GM18511 (cell line): ENCODE data around the gene OR2A12.
"Not testable (repeated sequence)": the region's sequence is repeated elsewhere in the genome, so short reads cannot be mapped to it uniquely, and the experiment has no call there.

Source experiments
- ATAC-seq: cut with Tn5 transposase; IDR thresholded peaks from one replicate; pipeline ENCODE4 v1.9.1; 2021; ENCODE audit warnings: mild to moderate bottlenecking, moderate library complexity; ENCODE audit not compliant: unreplicated experiment

OR2A12 gene, protein sequence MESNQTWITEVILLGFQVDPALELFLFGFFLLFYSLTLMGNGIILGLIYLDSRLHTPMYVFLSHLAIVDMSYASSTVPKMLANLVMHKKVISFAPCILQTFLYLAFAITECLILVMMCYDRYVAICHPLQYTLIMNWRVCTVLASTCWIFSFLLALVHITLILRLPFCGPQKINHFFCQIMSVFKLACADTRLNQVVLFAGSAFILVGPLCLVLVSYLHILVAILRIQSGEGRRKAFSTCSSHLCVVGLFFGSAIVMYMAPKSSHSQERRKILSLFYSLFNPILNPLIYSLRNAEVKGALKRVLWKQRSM

GRCh38 chr7:144085978-144086377, at the start of gene OR2A12:
OR2A12 (plus strand) TSS chr7:144086278; CDS start chr7:144095108, 8,830 bp downstream.
- ATAC-seq, result no peak

GRCh38 chr7:144036302-144036885, 49.7 kb upstream of the OR2A12 start:
- ATAC-seq, result no peak

DNA sequence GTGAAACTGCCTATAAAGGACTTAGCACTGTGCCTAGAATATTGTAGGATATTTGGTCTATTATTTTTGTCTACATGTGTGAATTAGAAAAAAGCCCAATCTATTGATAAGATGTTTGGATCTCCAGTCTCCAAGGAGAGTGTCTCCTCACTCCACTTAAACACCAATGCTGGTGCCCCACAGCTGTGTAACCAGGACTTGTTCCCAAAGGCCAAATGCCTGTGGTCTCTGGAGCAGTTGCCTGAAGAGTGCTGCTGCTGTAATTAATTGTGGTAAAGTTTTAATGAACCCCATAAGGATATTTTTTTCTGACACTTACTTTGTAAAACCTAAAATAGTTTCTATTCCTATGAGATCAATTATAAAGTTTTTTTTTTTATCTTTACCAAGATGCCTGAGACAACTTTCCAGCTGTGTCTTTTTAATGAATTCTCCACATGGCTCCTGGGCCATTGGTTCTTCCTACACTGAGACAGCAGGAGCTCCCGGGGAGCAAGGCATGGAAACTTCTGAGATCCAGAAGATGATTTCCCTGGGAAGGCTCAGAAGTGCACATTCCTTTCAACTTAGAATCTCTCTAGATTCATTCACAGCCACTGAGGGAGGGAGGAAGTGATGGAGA, 48.6 kb upstream of the OR2A12 start:
- no peak for ATAC-seq

- no peak for ATAC-seq
Measured at GRCh38 chr7:144038887-144039286, 47.2 kb upstream of the OR2A12 start.

GRCh38 chr7:144048648-144049047, 37.4 kb upstream of the OR2A12 start, which contains the start of gene OR2A5:
OR2A5 (plus strand) TSS chr7:144048948; CDS start chr7:144050402, 1,454 bp downstream.
- no peak for ATAC-seq

DNA sequence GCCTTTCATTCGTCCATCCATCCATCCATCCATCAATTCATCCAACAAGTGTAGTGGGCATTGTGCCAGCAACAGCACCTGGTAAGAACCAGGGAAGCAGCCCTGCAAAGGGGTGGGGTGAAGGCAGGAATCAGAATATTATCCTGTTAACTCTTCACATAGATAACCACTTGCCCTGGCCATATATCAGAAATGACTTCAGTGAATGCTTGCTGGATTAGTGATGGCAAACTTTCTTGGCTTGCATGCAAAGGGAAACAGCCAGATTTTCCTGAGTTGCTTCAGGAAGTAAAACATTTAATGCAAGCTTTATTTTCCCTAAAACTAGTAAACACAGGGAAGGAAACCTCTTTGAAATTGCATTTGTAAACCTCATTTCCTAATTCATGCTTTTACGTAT, 36.6 kb upstream of the OR2A12 start:
- no peak for ATAC-seq

- no peak for ATAC-seq
Measured at GRCh38 chr7:144050093-144050492, 36.0 kb upstream of the OR2A12 start.

DNA sequence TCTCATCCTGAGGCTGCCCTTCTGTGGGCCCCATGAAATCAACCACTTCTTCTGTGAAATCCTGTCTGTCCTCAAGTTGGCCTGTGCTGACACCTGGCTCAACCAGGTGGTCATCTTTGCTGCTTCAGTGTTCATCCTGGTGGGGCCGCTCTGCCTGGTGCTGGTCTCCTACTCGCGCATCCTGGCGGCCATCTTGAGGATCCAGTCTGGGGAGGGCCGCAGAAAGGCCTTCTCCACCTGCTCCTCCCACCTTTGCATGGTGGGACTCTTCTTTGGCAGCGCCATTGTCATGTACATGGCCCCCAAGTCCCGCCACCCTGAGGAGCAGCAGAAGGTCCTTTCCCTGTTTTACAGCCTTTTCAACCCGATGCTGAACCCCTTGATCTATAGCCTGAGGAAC, 35.2 kb upstream of the OR2A12 start:
- ATAC-seq, result not testable (repeated sequence)

DNA sequence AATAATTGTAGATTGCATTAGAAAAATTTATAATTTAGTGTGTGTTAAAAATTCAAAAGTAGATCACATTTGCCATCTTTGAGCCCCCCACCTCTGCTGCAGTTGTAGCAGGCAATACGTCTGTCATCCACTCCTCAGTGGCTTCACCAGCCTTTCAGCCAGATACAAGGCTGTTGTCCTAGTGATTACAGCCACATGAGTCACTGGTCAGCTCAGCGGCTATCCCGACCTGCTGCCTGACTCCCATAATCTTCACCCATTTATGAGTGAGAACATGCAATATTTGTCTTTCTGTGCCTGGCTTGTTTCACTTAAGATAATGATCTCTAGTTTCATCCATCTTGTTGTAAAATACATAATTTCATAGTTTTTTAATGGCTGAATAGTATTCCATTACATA, 28.1 kb upstream of the OR2A12 start:
- ATAC-seq, result no peak

DNA sequence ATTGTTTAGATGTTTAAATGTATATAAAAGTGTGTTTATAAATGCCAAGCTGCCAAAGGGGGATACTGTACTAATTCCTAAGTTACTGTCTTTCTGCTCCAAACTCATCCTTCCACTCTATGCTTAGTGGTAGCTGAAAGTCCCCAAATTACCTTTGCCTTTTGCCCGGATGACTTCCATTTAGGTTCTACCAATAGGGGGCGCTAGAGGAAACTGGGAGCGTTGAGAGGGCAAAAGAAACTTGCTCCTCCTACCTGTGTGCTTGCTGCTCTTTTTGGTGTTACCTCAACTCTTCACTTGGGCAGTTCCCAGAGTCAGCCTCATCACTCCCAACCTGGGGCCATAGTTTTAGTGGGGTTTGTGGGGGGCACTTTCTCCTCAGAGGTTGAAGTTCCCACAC, 22.4 kb upstream of the OR2A12 start:
- no peak for ATAC-seq

- no peak for ATAC-seq
Measured at GRCh38 chr7:144069511-144069910, 16.6 kb upstream of the OR2A12 start, which contains the start of gene OR2A25. OR2A25 (plus strand) TSS chr7:144069811; CDS start chr7:144074220, 4,409 bp downstream.

- no peak for ATAC-seq
Measured at GRCh38 chr7:144069953-144070352, 16.1 kb upstream of the OR2A12 start.

- no peak for ATAC-seq
Measured at GRCh38 chr7:144074374-144074773, 11.7 kb upstream of the OR2A12 start.

GRCh38 chr7:144086730-144087129, 652 bp downstream of the OR2A12 start:
- ATAC-seq, result no peak

DNA sequence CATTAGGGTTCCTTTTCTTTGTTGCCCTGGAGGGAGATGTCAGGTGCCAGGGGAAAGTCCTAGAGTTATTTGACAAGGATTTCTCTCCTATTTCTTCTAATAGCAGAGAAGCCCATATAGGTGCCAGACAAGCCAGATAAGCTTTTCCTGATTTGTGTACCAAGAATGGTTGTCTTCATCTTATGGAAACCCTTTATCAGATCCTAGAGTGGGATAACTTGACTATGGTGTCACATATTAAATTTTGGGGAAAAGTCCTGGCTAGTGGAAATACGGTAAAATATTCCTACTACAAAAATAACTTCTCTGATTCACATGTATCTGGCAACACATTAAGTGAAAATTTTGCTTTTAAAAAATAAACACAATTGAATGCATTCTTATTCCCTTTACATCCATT, 1.2 kb downstream of the OR2A12 start:
- ATAC-seq, result no peak

DNA sequence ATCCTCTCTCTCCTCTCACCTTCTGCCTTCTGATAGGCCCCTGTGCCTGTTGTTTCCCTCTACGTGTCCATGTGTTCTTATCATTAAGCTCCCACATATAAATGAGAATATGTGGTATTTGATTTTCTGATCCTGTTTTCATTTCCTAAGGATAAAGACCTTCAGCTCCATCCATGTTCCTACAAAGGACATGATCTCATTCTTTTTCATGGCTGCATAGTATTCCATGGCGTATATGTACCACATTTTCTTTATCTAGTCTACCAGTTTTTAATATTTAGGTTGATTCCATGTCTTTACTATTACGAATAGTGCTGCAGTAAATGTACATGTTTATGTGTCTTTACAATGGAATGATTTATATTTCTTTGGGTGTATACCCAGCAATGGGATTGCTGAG, 4.6 kb downstream of the OR2A12 start:
- no peak for ATAC-seq

GRCh38 chr7:144098776-144099175, 12.7 kb downstream of the OR2A12 start:
- no peak for ATAC-seq

GRCh38 chr7:144100607-144101006, 14.5 kb downstream of the OR2A12 start:
- no peak for ATAC-seq

DNA sequence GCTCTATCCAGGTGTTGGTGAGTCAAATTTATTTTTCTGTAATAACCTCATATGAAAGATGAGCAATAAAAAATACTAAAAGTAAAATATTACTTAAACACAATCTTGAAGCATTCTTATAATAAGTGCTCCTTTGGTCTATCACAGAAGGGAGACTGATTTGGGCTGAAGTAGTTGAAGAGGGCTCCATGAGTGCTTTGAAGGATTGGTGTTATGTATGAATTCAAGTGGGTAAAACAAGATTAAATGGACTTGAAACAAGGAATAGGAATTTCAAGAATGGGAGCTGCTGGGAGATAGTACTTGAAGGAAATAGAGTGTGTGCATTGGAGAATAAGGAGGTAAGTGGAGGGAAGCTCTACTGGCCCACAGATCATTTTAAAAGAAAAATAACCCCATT, 16.0 kb downstream of the OR2A12 start:
- ATAC-seq, result no peak

DNA sequence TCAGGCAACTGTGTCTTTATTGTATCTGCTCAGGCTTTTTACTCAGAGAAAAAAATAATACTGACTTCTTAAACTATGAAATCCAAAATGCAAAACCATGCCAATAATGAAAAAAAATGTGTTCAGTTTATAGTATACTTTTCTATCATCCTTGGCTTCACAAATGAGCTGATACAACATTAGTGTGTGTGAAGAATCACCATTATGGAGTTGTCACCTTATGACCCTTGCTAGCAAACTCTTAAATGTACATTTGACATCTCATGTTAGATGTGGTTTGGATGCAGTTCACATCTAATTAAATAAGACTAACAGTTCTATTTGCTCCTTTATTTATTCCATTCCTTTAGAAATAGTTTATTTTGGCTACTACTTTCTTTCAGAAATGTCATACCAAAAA, 19.1 kb downstream of the OR2A12 start:
- ATAC-seq, result no peak

- ATAC-seq, result no peak
Measured at GRCh38 chr7:144109283-144109682, 23.2 kb downstream of the OR2A12 start, which contains the start of gene OR2A2. OR2A2 (plus strand) TSS chr7:144109583; CDS start chr7:144109583, 0 bp downstream.

GRCh38 chr7:144110272-144110671, 24.2 kb downstream of the OR2A12 start:
- ATAC-seq, result no peak
